GM23248 (cell line): ENCODE data around the gene EFHC1. TPM values are rescaled to one million over a fixed set of nuclear protein-coding genes. Genes with fewer than 3 reads are reported as not detected.

Source experiments
- DNase-seq: peaks from one replicate; pipeline ENCODE4 v3.0.0-alpha.2; 2015
- H2AFZ ChIP-seq: fragments of 200-600 bp; sonication (generic); 2 replicates; pipeline ENCODE4 v1.6.1; 2016; ENCODE audit warnings: antibody characterized with exemption
- H3F3A ChIP-seq: fragments of 200-600 bp; sonication (generic); 2 replicates; pipeline ENCODE4 v1.6.1; 2016; ENCODE audit warnings: mild to moderate bottlenecking, antibody characterized with exemption, mixed run types; ENCODE audit not compliant: insufficient read depth
- H3K27ac ChIP-seq: fragments of 200-600 bp; sonication (generic); 2 replicates; pipeline ENCODE4 v1.5.1; 2016; ENCODE audit warnings: mild to moderate bottlenecking
- H3K27me3 ChIP-seq: fragments of 200-600 bp; sonication (generic); replicated peaks from 2 replicates; pipeline ENCODE4 v1.6.1; 2016; ENCODE audit warnings: mild to moderate bottlenecking; ENCODE audit not compliant: insufficient read depth
- H3K36me3 ChIP-seq: fragments of 200-600 bp; sonication (generic); 2 replicates; pipeline ENCODE4 v1.6.1; 2016; ENCODE audit warnings: low read depth, mild to moderate bottlenecking
- H3K4me1 ChIP-seq: fragments of 200-600 bp; sonication (generic); 2 replicates; pipeline ENCODE4 v1.6.1; 2016; ENCODE audit warnings: mild to moderate bottlenecking; ENCODE audit not compliant: insufficient read depth
- H3K4me2 ChIP-seq: fragments of 200-600 bp; sonication (generic); one replicate; pipeline ENCODE4 v1.6.1; 2016; ENCODE audit warnings: mild to moderate bottlenecking; ENCODE audit not compliant: unreplicated experiment
- H3K4me3 ChIP-seq: fragments of 200-600 bp; sonication (generic); 2 replicates; pipeline ENCODE4 v1.5.1; 2016; ENCODE audit warnings: mild to moderate bottlenecking
- H3K79me2 ChIP-seq: fragments of 200-600 bp; sonication (generic); 2 replicates; pipeline ENCODE4 v1.6.1; 2016; ENCODE audit warnings: mild to moderate bottlenecking; ENCODE audit not compliant: insufficient read depth
- H3K9ac ChIP-seq: fragments of 200-600 bp; sonication (generic); 2 replicates; pipeline ENCODE4 v1.6.1; 2016; ENCODE audit warnings: mild to moderate bottlenecking
- H3K9me2 ChIP-seq: fragments of 200-600 bp; sonication (generic); 2 replicates; pipeline ENCODE4 v1.6.1; 2016; ENCODE audit warnings: mixed run types, mild to moderate bottlenecking, moderate library complexity; ENCODE audit not compliant: insufficient read depth
- H3K9me3 ChIP-seq: fragments of 200-600 bp; sonication (generic); one replicate; pipeline ENCODE4 v1.6.1; 2017; ENCODE audit warnings: low read depth
- H4K20me1 ChIP-seq: fragments of 200-600 bp; sonication (generic); 2 replicates; pipeline ENCODE4 v1.6.0; 2016; ENCODE audit not compliant: insufficient read depth
- EZH2 ChIP-seq: fragments of 200-600 bp; sonication (generic); IDR thresholded peaks from 2 replicates; pipeline ENCODE4 v1.6.1; 2018; ENCODE audit warnings: antibody characterized with exemption, mild to moderate bottlenecking; ENCODE audit not compliant: insufficient read depth, poor library complexity, severe bottlenecking
- EZH2phosphoT487 ChIP-seq: fragments of 200-600 bp; sonication (generic); IDR thresholded peaks from 2 replicates; pipeline ENCODE4 v1.6.1; 2018; ENCODE audit warnings: antibody characterized with exemption, moderate library complexity, mild to moderate bottlenecking, low read depth; ENCODE audit not compliant: insufficient read depth
- WGBS, 2 experiments: methylation state at CpG; one replicate each; pipeline ENCODE4 v1.1.6; 2015 to 2017; ENCODE audit warnings: low lambda C conversion rate in 2 of 2, low coverage in 1 of 2; ENCODE audit errors: missing lambda C conversion rate in 2 of 2; 5-methylcytosine and 5-hydroxymethylcytosine counted together
- in situ Hi-C: fragments of 300-500 bp; cut with MboI; formaldehyde crosslinking; loops from 2 replicates; pipeline ENCODE4 v1.15.0; 2020
- polyA plus RNA-seq: library from polyadenylated mRNA; unstranded; fragments of >200 nt; fragmentation: Nextera tagmentation; extraction: Ambion mirVana; gene quantifications from 2 replicates; pipeline ENCODE4 v1.2.1, GENCODE V29; 2016
- total RNA-seq: library from RNA; depleted of rRNA; stranded (reverse); fragments of >200 nt; shearing (Covaris generic); gene quantifications from 2 replicates; pipeline ENCODE4 v1.2.3, GENCODE V29; 2014

EFHC1 gene
- total and polyA plus RNA-seq, 2 experiments from 2014 or later: 29.7 to 36.1 TPM

GRCh38 chr6:52499681-52500236 lies 79.6 kb downstream of the EFHC1 start:
- Histone ChIP-seq H2AFZ (no peak overlapping the region), H3K27me3 (no peaks in the 10 kb centered on the region), H3F3A (peaks cover 93% of the 10 kb centered on the region), H4K20me1 (no peaks in the 10 kb centered on the region), H3K9ac (peak overlapping the region; percentile 19; the same call in 1 of the 2 replicates), H3K9me2 (no peaks in the 10 kb centered on the region), H3K4me1 (peaks cover 41% of the 10 kb centered on the region), H3K79me2 (peaks cover 55% of the 10 kb centered on the region; the same call in 1 of the 2 replicates), H3K36me3 (peaks cover 60% of the 10 kb centered on the region), H3K27ac (peak overlapping the region; percentile 52), H3K4me3 (no peak overlapping the region), H3K4me2 (peak overlapping the region; percentile 8), H3K9me3 (no peaks in the 10 kb centered on the region)
- in situ Hi-C loops: no loop called here
- 87% methylated on average over 11 of the region's 11 CpGs for WGBS, 2 experiments
- DNase-seq: no peak
- TF ChIP-seq EZH2 (no peak), EZH2phosphoT487 (no peak)

- no peaks in the 10 kb centered on the region for H3K9me3 ChIP-seq
- H3K27me3 ChIP-seq: no peaks in the 10 kb centered on the region
- H3K36me3 ChIP-seq: peaks cover 62% of the 10 kb centered on the region
- no peak overlapping the region for H3K4me2 ChIP-seq
- H4K20me1 ChIP-seq: no peaks in the 10 kb centered on the region
- TF ChIP-seq EZH2phosphoT487 (no peak), EZH2 (no peak)
- in situ Hi-C loops: no loop called here
- peak overlapping the region; percentile 52 for H3K27ac ChIP-seq
- H3K4me1 ChIP-seq: peaks cover 48% of the 10 kb centered on the region
- peaks cover 55% of the 10 kb centered on the region; the same call in 1 of the 2 replicates for H3K79me2 ChIP-seq
- no peak overlapping the region for H3K4me3 ChIP-seq
- no peak overlapping the region for H2AFZ ChIP-seq
- no peak for DNase-seq
- peaks cover 93% of the 10 kb centered on the region for H3F3A ChIP-seq
- no peak overlapping the region for H3K9ac ChIP-seq
- no peaks in the 10 kb centered on the region for H3K9me2 ChIP-seq
- WGBS, 2 experiments: 69 to 75% methylated on average over 9 of the region's 9 CpGs
Observed at GRCh38 chr6:52500238-52501129, 80.3 kb downstream of the EFHC1 start.

GRCh38 chr6:52502306-52503029 lies 82.3 kb downstream of the EFHC1 start:
- Histone ChIP-seq H3K27me3 (no peaks in the 10 kb centered on the region), H3K27ac (peak overlapping the region; percentile 98), H3K9me3 (no peaks in the 10 kb centered on the region), H3K4me3 (no peak overlapping the region), H3K9me2 (no peaks in the 10 kb centered on the region), H3K79me2 (peaks cover 63% of the 10 kb centered on the region), H3K9ac (peak overlapping the region; percentile 71; the same call in 1 of the 2 replicates), H4K20me1 (no peaks in the 10 kb centered on the region), H2AFZ (no peak overlapping the region), H3K4me2 (no peak overlapping the region), H3F3A (peaks cover 93% of the 10 kb centered on the region), H3K4me1 (peaks cover 56% of the 10 kb centered on the region), H3K36me3 (peaks cover 57% of the 10 kb centered on the region)
- TF ChIP-seq EZH2 (no peak), EZH2phosphoT487 (no peak)
- no peak for DNase-seq
- in situ Hi-C loops: no loop called here
- 81 to 83% methylated on average over 20 of the region's 20 CpGs for WGBS, 2 experiments

GRCh38 chr6:52503323-52503747 lies 83.2 kb downstream of the EFHC1 start:
- no peak overlapping the region for H2AFZ ChIP-seq
- 40 to 46% methylated on average over 5 of the region's 5 CpGs for WGBS, 2 experiments
- peaks cover 63% of the 10 kb centered on the region for H3K4me1 ChIP-seq
- H3K79me2 ChIP-seq: peaks cover 57% of the 10 kb centered on the region
- H3K9me3 ChIP-seq: no peaks in the 10 kb centered on the region
- no peaks in the 10 kb centered on the region for H3K9me2 ChIP-seq
- TF ChIP-seq EZH2 (no peak), EZH2phosphoT487 (no peak)
- peak overlapping the region; percentile 98 for H3K27ac ChIP-seq
- H3K9ac ChIP-seq: peak overlapping the region; percentile 71
- peaks cover 59% of the 10 kb centered on the region for H3K36me3 ChIP-seq
- peaks cover 93% of the 10 kb centered on the region for H3F3A ChIP-seq
- no peaks in the 10 kb centered on the region for H4K20me1 ChIP-seq
- H3K4me3 ChIP-seq: no peak overlapping the region
- no peaks in the 10 kb centered on the region for H3K27me3 ChIP-seq
- peak; percentile 77 for DNase-seq
- peak overlapping the region; percentile 35 for H3K4me2 ChIP-seq
- in situ Hi-C loops: no loop called here
